GM23338 (cell line): ENCODE data around the gene SUB1. TPM values are rescaled to one million over a fixed set of nuclear protein-coding genes. Genes with fewer than 3 reads are reported as not detected.
A peak's percentile ranks its signal among the peaks of the same experiment; 100 is the strongest.

Experiments
- ATAC-seq: fragments of 200-7000 bp; cut with Tn5 transposase; 3 replicates; pipeline ENCODE4 v1.9.1; 2020
- DNase-seq: peaks from one replicate; pipeline ENCODE4 v3.0.0-alpha.2; 2015; ENCODE audit warnings: low spot score
- H2AFZ ChIP-seq: fragments of 200-600 bp; sonication (generic); 2 replicates; pipeline ENCODE4 v1.8.0; 2016; ENCODE audit warnings: antibody characterized with exemption, mild to moderate bottlenecking, moderate library complexity
- H3F3A ChIP-seq: fragments of 200-600 bp; sonication (generic); replicated peaks from 2 replicates; pipeline ENCODE4 v1.8.0; 2017; ENCODE audit warnings: antibody characterized with exemption, mixed run types, low read depth
- H3K27ac ChIP-seq: fragments of 200-600 bp; sonication (generic); 2 replicates; pipeline ENCODE4 v1.6.1; 2016; ENCODE audit warnings: low read depth
- H3K27me3 ChIP-seq: fragments of 200-600 bp; sonication (generic); 2 replicates; pipeline ENCODE4 v1.8.0; 2016; ENCODE audit warnings: mild to moderate bottlenecking, mixed run types, moderate library complexity; ENCODE audit not compliant: insufficient read depth
- H3K36me3 ChIP-seq: fragments of 200-600 bp; sonication (generic); 2 replicates; pipeline ENCODE4 v1.8.0; 2016; ENCODE audit warnings: mild to moderate bottlenecking; ENCODE audit not compliant: insufficient read depth
- H3K4me1 ChIP-seq: fragments of 200-600 bp; sonication (generic); 2 replicates; pipeline ENCODE4 v1.8.0; 2016; ENCODE audit warnings: mild to moderate bottlenecking, moderate library complexity; ENCODE audit not compliant: insufficient read depth
- H3K4me2 ChIP-seq: fragments of 200-600 bp; sonication (generic); 2 replicates; pipeline ENCODE4 v1.7.1; 2017; ENCODE audit warnings: mixed run types
- H3K4me3 ChIP-seq: fragments of 200-600 bp; sonication (generic); 2 replicates; pipeline ENCODE4 v1.6.1; 2016; ENCODE audit warnings: mixed run types
- H3K79me2 ChIP-seq: fragments of 200-600 bp; sonication (generic); replicated peaks from 2 replicates; pipeline ENCODE4 v1.8.0; 2017; ENCODE audit warnings: mild to moderate bottlenecking; ENCODE audit not compliant: insufficient read depth
- H3K9me2 ChIP-seq: fragments of 200-600 bp; sonication (generic); 2 replicates; pipeline ENCODE4 v1.8.0; 2017; ENCODE audit not compliant: insufficient read depth
- H4K20me1 ChIP-seq: fragments of 200-600 bp; sonication (generic); replicated peaks from 2 replicates; pipeline ENCODE4 v1.8.0; 2017; ENCODE audit warnings: mild to moderate bottlenecking; ENCODE audit not compliant: insufficient read depth
- H3K27ac Mint-ChIP-seq: 2 replicates; pipeline ENCODE4 v1.8.0; 2020; ENCODE audit warnings: inconsistent platforms, mild to moderate bottlenecking, moderate library complexity, mixed read lengths
- H3K27me3 Mint-ChIP-seq: 3 replicates; pipeline ENCODE4 v1.8.0; 2022; ENCODE audit warnings: low read depth, mild to moderate bottlenecking, moderate library complexity, mixed read lengths, inconsistent platforms; ENCODE audit not compliant: insufficient read depth, poor library complexity
- H3K36me3 Mint-ChIP-seq: 3 replicates; pipeline ENCODE4 v1.8.0; 2021; ENCODE audit warnings: low read depth, mild to moderate bottlenecking, inconsistent platforms, moderate library complexity, mixed read lengths
- H3K4me1 Mint-ChIP-seq: 3 replicates; pipeline ENCODE4 v1.8.0; 2020; ENCODE audit warnings: mild to moderate bottlenecking, inconsistent platforms, mixed read lengths
- H3K4me3 Mint-ChIP-seq: 3 replicates; pipeline ENCODE4 v1.8.0; 2021; ENCODE audit warnings: moderate library complexity, mild to moderate bottlenecking, inconsistent platforms, mixed read lengths
- H3K9me3 Mint-ChIP-seq: 3 replicates; pipeline ENCODE4 v1.8.0; 2020; ENCODE audit warnings: moderate library complexity, mild to moderate bottlenecking, inconsistent platforms, mixed read lengths
- CREB1 ChIP-seq: fragments of 250-450 bp; sonication (Bioruptor Pico); IDR thresholded peaks from 2 replicates; pipeline ENCODE4 v1.5.0; 2020; ENCODE audit warnings: low read depth, mild to moderate bottlenecking, moderate library complexity
- CTCF ChIP-seq, 2 experiments: fragments of 200-600 bp in 1 of 2; sonication (generic) in 1 of 2; conservative IDR thresholded peaks; 2 replicates each; pipeline versions ENCODE4 v1.5.1 to v1.6.1; 2016 to 2017; ENCODE audit warnings: antibody characterized with exemption in 2 of 2, low read depth in 2 of 2, mild to moderate bottlenecking in 2 of 2, moderate library complexity in 1 of 2
- EZH2 ChIP-seq: fragments of 200-600 bp; sonication (generic); IDR thresholded peaks from one replicate; pipeline ENCODE4 v1.8.0; 2017; ENCODE audit warnings: antibody characterized with exemption, mild to moderate bottlenecking, low read depth; ENCODE audit not compliant: unreplicated experiment
- EZH2phosphoT487 ChIP-seq: fragments of 200-600 bp; sonication (generic); IDR thresholded peaks from one replicate; pipeline ENCODE4 v1.8.1; 2018; ENCODE audit warnings: antibody characterized with exemption; ENCODE audit not compliant: unreplicated experiment
- REST ChIP-seq: IDR thresholded peaks from one replicate; pipeline ENCODE4 v1.6.1; 2018; ENCODE audit warnings: antibody characterized with exemption; ENCODE audit not compliant: unreplicated experiment
- ZNF331 ChIP-seq: fragments of 250-450 bp; sonication (Bioruptor Pico); IDR thresholded peaks from 2 replicates; pipeline ENCODE4 v1.5.0; 2020; ENCODE audit warnings: low read depth, mild to moderate bottlenecking, moderate library complexity
- polyA plus RNA-seq: library from polyadenylated mRNA; unstranded; fragments of >200 nt; fragmentation: Nextera tagmentation; extraction: Ambion mirVana; gene quantifications from 2 replicates; pipeline ENCODE4 v1.2.1, GENCODE V29; 2016
- total RNA-seq: library from RNA; depleted of rRNA; stranded (reverse); fragments of >200 nt; shearing (Covaris generic); gene quantifications from 2 replicates; pipeline ENCODE4 v1.2.3, GENCODE V29; 2014

The SUB1 gene
- total and polyA plus RNA-seq, 2 experiments from 2014 or later = 365 to 1,041 TPM

GRCh38 chr5:32612134-32612888, 27.0 kb downstream of the SUB1 start:
- Histone ChIP-seq H3K4me3 (no peak overlapping the region), H2AFZ (no peak overlapping the region), H4K20me1 (no peaks in the 10 kb centered on the region; the same call in 1 of the 2 replicates), H3K27me3 (no peaks in the 10 kb centered on the region), H3K4me2 (no peak overlapping the region), H3K79me2 (no peaks in the 10 kb centered on the region), H3K9me2 (no peaks in the 10 kb centered on the region), H3F3A (no peaks in the 10 kb centered on the region), H3K36me3 (no peaks in the 10 kb centered on the region), H3K27ac (no peak overlapping the region), H3K4me1 (no peaks in the 10 kb centered on the region)
- H3K27ac Mint-ChIP-seq = no peak overlapping the region
- H3K4me1 Mint-ChIP-seq = 0 out of 3 replicates have a peak, but pooled peaks cover 3% of the 10 kb centered on the region
- no peaks in the 10 kb centered on the region for H3K27me3 Mint-ChIP-seq
- no peaks in the 10 kb centered on the region for H3K36me3 Mint-ChIP-seq
- no peak for DNase-seq
- ATAC-seq = no peak
- no peaks in the 10 kb centered on the region for H3K9me3 Mint-ChIP-seq
- no peak overlapping the region for H3K4me3 Mint-ChIP-seq
- no peak for TF ChIP-seq REST
- TF ChIP-seq ZNF331 = no peak
- TF ChIP-seq CREB1 (CRISPR knock-in tag) = no peak
- TF ChIP-seq EZH2 = no peak

- H3K36me3 ChIP-seq = no peaks in the 10 kb centered on the region
- TF ChIP-seq EZH2phosphoT487 (no peak), CTCF (conservative IDR thresholded peaks at IDR 0.05; ENCODE audit: low read depth in 2 of 2) (peak; percentile 96)
- no peaks in the 10 kb centered on the region for H3K9me3 Mint-ChIP-seq
- H3K4me1 Mint-ChIP-seq = 0 out of 3 replicates have a peak, but pooled peaks cover 3% of the 10 kb centered on the region
- H3K4me2 ChIP-seq = no peak overlapping the region
- no peaks in the 10 kb centered on the region for H3F3A ChIP-seq
- no peaks in the 10 kb centered on the region for H4K20me1 ChIP-seq
- no peak overlapping the region for H3K4me3 ChIP-seq
- H2AFZ ChIP-seq = no peak overlapping the region
- ATAC-seq (peak; percentile 81), DNase-seq (peak; percentile 83)
- H3K4me1 ChIP-seq = no peaks in the 10 kb centered on the region
- H3K27me3 ChIP-seq = no peaks in the 10 kb centered on the region
- H3K4me3 Mint-ChIP-seq = no peak overlapping the region
- H3K27ac ChIP-seq = no peak overlapping the region
- no peaks in the 10 kb centered on the region for H3K9me2 ChIP-seq
- peaks cover 1% of the 10 kb centered on the region for H3K27me3 Mint-ChIP-seq
- no peak overlapping the region for H3K27ac Mint-ChIP-seq
- H3K36me3 Mint-ChIP-seq = no peaks in the 10 kb centered on the region
- no peaks in the 10 kb centered on the region for H3K79me2 ChIP-seq
Measured at GRCh38 chr5:32613050-32613672, 27.8 kb downstream of the SUB1 start.
